HCT116 (cell line): ENCODE measurements around the gene NUB1. TPM values are rescaled to one million over a fixed set of nuclear protein-coding genes. Genes with fewer than 3 reads are reported as not detected.

Experiments
- ATAC-seq: fragments of 200-7000 bp; cut with Tn5 transposase; 2 replicates; pipeline ENCODE4 v1.9.1; 2020; ENCODE audit warnings: mild to moderate bottlenecking, moderate library complexity
- BruUV-seq: library from RNA; stranded (reverse); fragments of 400-500 nt; replicated peaks from 2 replicates; lab custom pipeline; 2021; lab: Mats Ljungman, UMichigan
- CTCF ChIA-PET: fragments of 300-600 bp; sonication (Branson Sonifier 250); formaldehyde crosslinking; loops from one replicate; lab custom pipeline; 2021; ENCODE audit warnings: antibody characterized with exemption; lab: Charles Lee
- POLR2A ChIA-PET: fragments of 300-600, 350-600 bp; sonication (Branson Sonifier 250); formaldehyde crosslinking; loops from one replicate; lab custom pipeline; 2021; ENCODE audit warnings: antibody characterized with exemption; lab: Charles Lee
- RAD21 ChIA-PET, 2 experiments: fragments of 300-600 bp; sonication (Branson Sonifier 250); formaldehyde crosslinking; loops; one replicate each; lab custom pipeline; 2023; ENCODE audit warnings: low total read pairs in 2 of 2; ENCODE audit not compliant: uncharacterized antibody in 2 of 2, unreplicated experiment in 2 of 2, low non-redundant PET in 1 of 2; lab: Charles Lee
- DNase-seq: peaks from one replicate; pipeline ENCODE4 v3.0.0-alpha.2; 2010; ENCODE audit warnings: low read depth, low spot score
- H2AFZ ChIP-seq: fragments of 200-600 bp; shearing (Covaris generic), sonication (generic); 2 replicates; pipeline ENCODE4 v1.6.1; 2017; ENCODE audit warnings: low read depth, mixed run types, mixed read lengths, antibody characterized with exemption, low read length; ENCODE audit not compliant: poor library complexity, severe bottlenecking
- H3K27ac ChIP-seq: 2 replicates; pipeline ENCODE4 v1.5.1; 2012; ENCODE audit warnings: low read depth, low read length
- H3K27me3 ChIP-seq: fragments of 200-600 bp; sonication (generic); 2 replicates; pipeline ENCODE4 v1.6.1; 2016; ENCODE audit warnings: mixed run types, low read length, mixed read lengths; ENCODE audit not compliant: insufficient read depth
- H3K36me3 ChIP-seq, 2 experiments: fragments of 200-500 bp in 1 of 2; fragments of 200-600 bp in 1 of 2; sonication (Bioruptor generic) in 1 of 2; sonication (generic) in 1 of 2; 2 replicates each; pipeline versions ENCODE4 v1.5.1 to v1.6.1; 2014 to 2016; ENCODE audit warnings: low read length in 2 of 2, inconsistent platforms in 1 of 2, mixed read lengths in 1 of 2, mixed run types in 1 of 2; ENCODE audit not compliant: insufficient read depth in 2 of 2, control insufficient read depth in 1 of 2
- H3K4me1 ChIP-seq, 2 experiments: fragments of 200-600 bp in 1 of 2; sonication (generic) in 1 of 2; 2 replicates each; pipeline versions ENCODE4 v1.5.1 to v1.6.1; 2012 to 2017; ENCODE audit warnings: low read length in 2 of 2, inconsistent platforms in 1 of 2, mild to moderate bottlenecking in 1 of 2, mixed read lengths in 1 of 2, mixed run types in 1 of 2, moderate library complexity in 1 of 2; ENCODE audit not compliant: insufficient read depth in 2 of 2, control insufficient read depth in 1 of 2
- H3K4me2 ChIP-seq: fragments of 200-600 bp; sonication (generic); 2 replicates; pipeline ENCODE4 v1.6.1; 2017; ENCODE audit warnings: mixed run types, low read length, mixed read lengths
- H3K4me3 ChIP-seq, 2 experiments: fragments of 200-600 bp in 1 of 2; sonication (generic) in 1 of 2; replicated peaks in 1 of 2; 2 replicates each; pipeline ENCODE4 v1.5.1; 2011 to 2016; ENCODE audit warnings: low read length in 2 of 2, control low read depth in 1 of 2, low read depth in 1 of 2, mild to moderate bottlenecking in 1 of 2, mixed read lengths in 1 of 2, mixed run types in 1 of 2
- H3K79me2 ChIP-seq: fragments of 200-600 bp; sonication (generic); 2 replicates; pipeline ENCODE4 v1.6.1; 2017; ENCODE audit warnings: mild to moderate bottlenecking, mixed run types, low read length, moderate library complexity, mixed read lengths; ENCODE audit not compliant: insufficient read depth
- H3K9ac ChIP-seq: fragments of 200-600 bp; sonication (generic); 2 replicates; pipeline ENCODE4 v1.6.1; 2016; ENCODE audit warnings: low read length, mixed read lengths
- H3K9me2 ChIP-seq: fragments of 200-600 bp; sonication (generic), shearing (Covaris generic); 2 replicates; pipeline ENCODE4 v1.6.1; 2017; ENCODE audit warnings: mixed run types, mild to moderate bottlenecking, moderate library complexity; ENCODE audit not compliant: insufficient read depth
- H3K9me3 ChIP-seq, 2 experiments: fragments of 200-500 bp in 1 of 2; fragments of 200-600 bp in 1 of 2; sonication (Bioruptor generic) in 1 of 2; sonication (generic) in 1 of 2; 2 replicates each; pipeline ENCODE4 v1.6.1; 2014 to 2017; ENCODE audit warnings: low read length in 2 of 2, mixed read lengths in 2 of 2, inconsistent platforms in 1 of 2, low read depth in 1 of 2, mild to moderate bottlenecking in 1 of 2, mixed run types in 1 of 2, moderate library complexity in 1 of 2; ENCODE audit not compliant: control insufficient read depth in 1 of 2, insufficient read depth in 1 of 2
- H4K20me1 ChIP-seq: fragments of 200-600 bp; sonication (generic), shearing (Covaris generic); 2 replicates; pipeline ENCODE4 v1.6.1; 2017; ENCODE audit warnings: mixed run types, mild to moderate bottlenecking, moderate library complexity; ENCODE audit not compliant: insufficient read depth
- ATF3 ChIP-seq: IDR thresholded peaks from 2 replicates; pipeline ENCODE4 v1.6.1; 2012
- CBX3 ChIP-seq: IDR thresholded peaks from 2 replicates; pipeline ENCODE4 v1.6.1; 2012; ENCODE audit warnings: low read depth
- EGR1 ChIP-seq: IDR thresholded peaks from 2 replicates; pipeline ENCODE4 v1.6.1; 2012; ENCODE audit warnings: low read depth
- EZH2phosphoT487 ChIP-seq: fragments of 200-600 bp; IDR thresholded peaks from 2 replicates; pipeline ENCODE4 v1.6.1; 2018; ENCODE audit warnings: antibody characterized with exemption, borderline replicate concordance
- MAX ChIP-seq: IDR thresholded peaks from 2 replicates; pipeline ENCODE4 v1.6.1; 2012
- POLR2A ChIP-seq: IDR thresholded peaks from 2 replicates; pipeline ENCODE4 v1.7.0; 2011; ENCODE audit warnings: borderline replicate concordance; ENCODE audit not compliant: insufficient read depth, insufficient read length; ENCODE audit errors: extremely low read depth
- SIN3A ChIP-seq: IDR thresholded peaks from 2 replicates; pipeline ENCODE4 v1.6.1; 2012; ENCODE audit warnings: low read depth
- SP1 ChIP-seq: IDR thresholded peaks from 2 replicates; pipeline ENCODE4 v1.6.1; 2012; ENCODE audit warnings: low read depth
- YY1 ChIP-seq: IDR thresholded peaks from 2 replicates; pipeline ENCODE4 v1.6.1; 2011; ENCODE audit warnings: low read length, low read depth, moderate library complexity, mild to moderate bottlenecking; ENCODE audit not compliant: insufficient replicate concordance; ENCODE audit errors: extremely low read depth
- ZFX ChIP-seq: fragments of 450-650 bp; IDR thresholded peaks from 2 replicates; pipeline ENCODE4 v1.6.1; 2017
- ZNF274 ChIP-seq: fragments of 200-500 bp; sonication (Bioruptor generic); IDR thresholded peaks from 2 replicates; pipeline ENCODE4 v1.6.1; 2014; ENCODE audit warnings: mild to moderate bottlenecking, low read depth, low read length, inconsistent platforms
- intact Hi-C: fragments of 100-400 bp; cut with micrococcal nuclease; formaldehyde crosslinking; loops from 2 replicates; pipeline ENCODE4 v1.10.0; 2022
- total RNA-seq: library from RNA; stranded (reverse); gene quantifications from one replicate; pipeline ENCODE4 v1.2.1, GENCODE V29; 2021; ENCODE audit not compliant: unreplicated experiment
- TF ChIP-seq, protein P1 (sequence below), 3 experiments: fragments of 200-600 bp in 1 of 3; sonication (generic) in 1 of 3; IDR thresholded peaks in 2 of 3; conservative IDR thresholded peaks in 1 of 3; 2 replicates each; pipeline ENCODE4 v1.5.1; 2012 to 2017; ENCODE audit warnings: low read depth in 2 of 3, low read length in 2 of 3, antibody characterized with exemption in 1 of 3, borderline replicate concordance in 1 of 3, control low read depth in 1 of 3, mild to moderate bottlenecking in 1 of 3, mixed read lengths in 1 of 3, mixed run types in 1 of 3, moderate library complexity in 1 of 3; ENCODE audit not compliant: insufficient read depth in 1 of 3

Gene NUB1
- total RNA-seq, 1 experiment from 2014 or later = 44.0 TPM

DNA sequence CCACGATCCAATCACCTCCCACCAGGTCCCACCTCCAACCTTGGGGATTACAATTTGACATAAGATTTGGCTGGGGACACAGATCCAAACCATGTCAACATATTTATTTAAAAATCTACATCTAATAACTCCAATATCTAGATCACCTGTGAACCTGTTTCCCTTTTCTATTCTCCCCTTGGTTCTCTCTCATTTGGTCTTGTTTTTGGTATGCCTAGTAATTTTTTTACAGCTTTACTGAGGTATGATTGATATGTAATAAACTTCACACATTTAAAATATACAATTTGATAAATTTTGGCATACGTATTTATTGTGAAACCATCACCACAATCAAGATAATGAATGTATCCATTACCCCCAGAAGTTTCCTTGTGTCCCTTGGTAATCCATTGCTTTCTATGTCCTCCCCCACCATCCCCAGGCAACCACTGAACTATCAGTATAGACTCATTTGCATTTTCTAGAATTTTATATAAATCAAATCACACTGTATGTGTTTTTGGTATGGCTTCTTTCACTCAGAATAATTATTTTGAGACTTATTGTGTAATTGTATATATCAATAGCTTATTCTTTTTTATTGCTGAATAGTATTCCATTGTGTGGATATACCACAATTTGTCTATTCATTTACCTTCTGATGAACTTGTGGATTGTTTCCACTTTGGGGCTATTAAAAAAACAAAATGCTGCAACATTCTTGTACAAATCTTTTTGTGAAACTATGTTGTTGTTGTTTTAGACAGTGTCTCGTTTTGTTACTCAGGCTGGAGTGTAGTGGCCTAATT is 45.2 kb upstream of the NUB1 start (continued):
- TF ChIP-seq, protein P1, sequence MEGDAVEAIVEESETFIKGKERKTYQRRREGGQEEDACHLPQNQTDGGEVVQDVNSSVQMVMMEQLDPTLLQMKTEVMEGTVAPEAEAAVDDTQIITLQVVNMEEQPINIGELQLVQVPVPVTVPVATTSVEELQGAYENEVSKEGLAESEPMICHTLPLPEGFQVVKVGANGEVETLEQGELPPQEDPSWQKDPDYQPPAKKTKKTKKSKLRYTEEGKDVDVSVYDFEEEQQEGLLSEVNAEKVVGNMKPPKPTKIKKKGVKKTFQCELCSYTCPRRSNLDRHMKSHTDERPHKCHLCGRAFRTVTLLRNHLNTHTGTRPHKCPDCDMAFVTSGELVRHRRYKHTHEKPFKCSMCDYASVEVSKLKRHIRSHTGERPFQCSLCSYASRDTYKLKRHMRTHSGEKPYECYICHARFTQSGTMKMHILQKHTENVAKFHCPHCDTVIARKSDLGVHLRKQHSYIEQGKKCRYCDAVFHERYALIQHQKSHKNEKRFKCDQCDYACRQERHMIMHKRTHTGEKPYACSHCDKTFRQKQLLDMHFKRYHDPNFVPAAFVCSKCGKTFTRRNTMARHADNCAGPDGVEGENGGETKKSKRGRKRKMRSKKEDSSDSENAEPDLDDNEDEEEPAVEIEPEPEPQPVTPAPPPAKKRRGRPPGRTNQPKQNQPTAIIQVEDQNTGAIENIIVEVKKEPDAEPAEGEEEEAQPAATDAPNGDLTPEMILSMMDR (IDR thresholded peaks at IDR 0.05 in 2 of 3, conservative IDR thresholded peaks at IDR 0.05 in 1 of 3; ENCODE audit: borderline replicate concordance in 1 of 3, insufficient read depth in 1 of 3, low read depth in 2 of 3, low read length in 2 of 3) = no peak

DNA sequence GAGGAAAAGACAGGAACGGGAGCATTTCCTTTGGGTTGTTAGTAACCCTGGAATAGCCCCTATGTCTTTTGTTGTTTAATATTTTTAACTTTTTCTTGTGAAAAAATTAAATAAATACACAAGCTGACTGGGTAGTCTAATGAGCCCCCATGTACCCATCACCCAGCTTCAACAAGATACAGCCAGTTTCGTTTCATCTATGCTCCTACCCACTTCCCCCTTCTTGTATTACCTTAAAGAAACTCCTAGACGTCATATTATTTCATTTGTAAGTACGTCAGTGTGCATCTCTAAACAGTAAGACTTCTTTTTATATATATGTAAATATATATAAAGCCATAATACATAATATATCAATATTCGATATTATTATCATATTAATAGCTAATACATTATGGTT is 42.8 kb upstream of the NUB1 start:
- Histone ChIP-seq H3K27me3 (no peaks in the 10 kb centered on the region), H3K9ac (no peak overlapping the region), H2AFZ (no peak overlapping the region), H3K4me3 (no peak overlapping the region), H3K4me2 (no peak overlapping the region), H4K20me1 (no peaks in the 10 kb centered on the region), H3K79me2 (no peaks in the 10 kb centered on the region), H3K9me3 (no peaks in the 10 kb centered on the region), H3K36me3 (no peaks in the 10 kb centered on the region), H3K27ac (no peak overlapping the region), H3K4me1 (peaks cover 0 to 7% of the 10 kb centered on the region in 2 experiments; a peak in 1 of 4 replicates), H3K9me2 (no peaks in the 10 kb centered on the region)
- no peak for ATAC-seq
- TF ChIP-seq SIN3A (no peak), EGR1 (no peak), MAX (no peak), ZNF274 (no peak), CBX3 (no peak), ATF3 (no peak), ZFX (no peak), POLR2A (no peak), SP1 (no peak), YY1 (no peak), EZH2phosphoT487 (no peak)
- ChIA-PET POLR2A (no interaction called here), RAD21 (no interaction called here), CTCF (no interaction called here)
- no peak for DNase-seq
- intact Hi-C loops = no loop called here
- no TSS peak for BruUV-seq
